DND-41 (cell line): ENCODE data around the gene MSI2.
A peak's percentile ranks its signal among the peaks of the same experiment; 100 is the strongest.

Source experiments
- ATAC-seq: fragments of 200-7000 bp; cut with Tn5 transposase; 3 replicates; pipeline ENCODE4 v1.9.1; 2021; ENCODE audit warnings: low read depth; ENCODE audit not compliant: insufficient read depth
- DNase-seq: peaks from one replicate; pipeline ENCODE4 v3.0.0-alpha.2; 2020
- H2AFZ ChIP-seq: 2 replicates; pipeline ENCODE4 v1.6.0; 2012; ENCODE audit warnings: low read depth, low read length
- H3K27ac ChIP-seq: 2 replicates; pipeline ENCODE4 v1.5.1; 2012; ENCODE audit warnings: low read length, inconsistent platforms
- H3K27me3 ChIP-seq: fragments of 200-600 bp; sonication (generic); 2 replicates; pipeline ENCODE4 v1.6.0; 2012; ENCODE audit warnings: low read length, mild to moderate bottlenecking, inconsistent platforms; ENCODE audit not compliant: insufficient read depth, poor library complexity
- H3K36me3 ChIP-seq: 2 replicates; pipeline ENCODE4 v1.5.1; 2012; ENCODE audit warnings: low read length, inconsistent platforms; ENCODE audit not compliant: insufficient read depth
- H3K4me1 ChIP-seq: 2 replicates; pipeline ENCODE4 v1.5.1; 2012; ENCODE audit warnings: mild to moderate bottlenecking, low read length; ENCODE audit not compliant: insufficient read depth
- H3K4me2 ChIP-seq: 2 replicates; pipeline ENCODE4 v1.6.0; 2012; ENCODE audit warnings: mild to moderate bottlenecking, moderate library complexity, low read length, inconsistent platforms; ENCODE audit not compliant: insufficient read depth
- H3K4me3 ChIP-seq, 2 experiments: fragments of 200-600 bp in 1 of 2; shearing (Covaris generic) in 1 of 2; 2 replicates each; pipeline ENCODE4 v1.5.1; 2012 to 2016; ENCODE audit warnings: inconsistent platforms in 2 of 2, low read length in 2 of 2, mild to moderate bottlenecking in 2 of 2, low read depth in 1 of 2, moderate library complexity in 1 of 2
- H3K79me2 ChIP-seq: 2 replicates; pipeline ENCODE4 v1.6.0; 2012; ENCODE audit warnings: low read length, inconsistent platforms; ENCODE audit not compliant: insufficient read depth
- H3K9ac ChIP-seq: 2 replicates; pipeline ENCODE4 v1.6.0; 2012; ENCODE audit warnings: low read depth, mild to moderate bottlenecking, inconsistent platforms, low read length, moderate library complexity
- H3K9me3 ChIP-seq: 2 replicates; pipeline ENCODE4 v1.5.1; 2012; ENCODE audit warnings: low read length, moderate library complexity, mild to moderate bottlenecking, inconsistent platforms; ENCODE audit not compliant: insufficient read depth, severe bottlenecking
- H4K20me1 ChIP-seq: 2 replicates; pipeline ENCODE4 v1.6.0; 2012; ENCODE audit warnings: low read length; ENCODE audit not compliant: insufficient read depth
- EZH2 ChIP-seq: IDR thresholded peaks from 3 replicates; pipeline ENCODE4 v1.6.1; 2012; ENCODE audit warnings: borderline replicate concordance, low read depth, mild to moderate bottlenecking, moderate library complexity, low read length, inconsistent platforms; ENCODE audit not compliant: severe bottlenecking
- TF ChIP-seq, protein P1 (sequence below): IDR thresholded peaks from 2 replicates; pipeline ENCODE4 v1.5.1; 2012; ENCODE audit warnings: borderline replicate concordance, low read length, moderate library complexity, mild to moderate bottlenecking; ENCODE audit not compliant: poor library complexity, severe bottlenecking; ENCODE audit errors: extremely low read depth

The MSI2 gene

GRCh38 chr17:57634713-57635465, 378.6 kb downstream of the MSI2 start:
- TF ChIP-seq, protein P1, sequence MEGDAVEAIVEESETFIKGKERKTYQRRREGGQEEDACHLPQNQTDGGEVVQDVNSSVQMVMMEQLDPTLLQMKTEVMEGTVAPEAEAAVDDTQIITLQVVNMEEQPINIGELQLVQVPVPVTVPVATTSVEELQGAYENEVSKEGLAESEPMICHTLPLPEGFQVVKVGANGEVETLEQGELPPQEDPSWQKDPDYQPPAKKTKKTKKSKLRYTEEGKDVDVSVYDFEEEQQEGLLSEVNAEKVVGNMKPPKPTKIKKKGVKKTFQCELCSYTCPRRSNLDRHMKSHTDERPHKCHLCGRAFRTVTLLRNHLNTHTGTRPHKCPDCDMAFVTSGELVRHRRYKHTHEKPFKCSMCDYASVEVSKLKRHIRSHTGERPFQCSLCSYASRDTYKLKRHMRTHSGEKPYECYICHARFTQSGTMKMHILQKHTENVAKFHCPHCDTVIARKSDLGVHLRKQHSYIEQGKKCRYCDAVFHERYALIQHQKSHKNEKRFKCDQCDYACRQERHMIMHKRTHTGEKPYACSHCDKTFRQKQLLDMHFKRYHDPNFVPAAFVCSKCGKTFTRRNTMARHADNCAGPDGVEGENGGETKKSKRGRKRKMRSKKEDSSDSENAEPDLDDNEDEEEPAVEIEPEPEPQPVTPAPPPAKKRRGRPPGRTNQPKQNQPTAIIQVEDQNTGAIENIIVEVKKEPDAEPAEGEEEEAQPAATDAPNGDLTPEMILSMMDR = no peak
- TF ChIP-seq EZH2 = no peak
- Histone ChIP-seq H3K79me2 (peaks cover 15% of the 10 kb centered on the region), H3K4me2 (no peak overlapping the region), H4K20me1 (0 out of 2 replicates have a peak, but pooled peaks cover 4% of the 10 kb centered on the region), H3K36me3 (peaks cover 100% of the 10 kb centered on the region), H3K27me3 (no peaks in the 10 kb centered on the region), H3K4me1 (no peaks in the 10 kb centered on the region), H3K27ac (peak overlapping the region; percentile 24), H3K4me3 (no peak overlapping the region), H3K9me3 (no peaks in the 10 kb centered on the region), H2AFZ (no peak overlapping the region), H3K9ac (no peak overlapping the region)
- DNase-seq (no peak), ATAC-seq (no peak)

DNA sequence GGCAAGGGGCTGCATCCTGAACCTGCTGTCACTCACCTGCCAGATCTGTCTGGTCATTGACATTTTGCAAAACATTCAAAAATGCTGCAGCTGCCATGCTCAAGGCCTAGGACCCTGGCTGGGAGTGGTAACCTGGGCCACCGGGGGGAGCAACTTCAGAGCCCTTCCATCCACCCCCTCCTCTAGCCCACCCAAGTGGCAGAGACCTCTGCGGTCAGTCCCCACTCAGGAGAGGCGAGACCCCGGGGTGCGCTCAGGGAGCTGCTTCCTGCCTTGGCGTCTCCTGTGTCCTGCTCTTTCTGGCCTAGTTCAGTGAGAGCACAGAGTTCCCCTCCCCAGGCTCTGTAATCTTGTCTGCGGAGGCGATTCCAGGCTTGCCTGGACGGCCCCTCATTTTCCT, 380.0 kb downstream of the MSI2 start:
- ATAC-seq = no peak
- Histone ChIP-seq H3K27ac (peak overlapping the region; percentile 50), H3K4me1 (no peaks in the 10 kb centered on the region), H3K4me3 (no peak overlapping the region), H3K79me2 (peaks cover 17% of the 10 kb centered on the region), H3K9me3 (no peaks in the 10 kb centered on the region), H3K36me3 (peaks cover 100% of the 10 kb centered on the region), H4K20me1 (0 out of 2 replicates have a peak, but pooled peaks cover 4% of the 10 kb centered on the region), H3K27me3 (no peaks in the 10 kb centered on the region), H3K9ac (no peak overlapping the region), H3K4me2 (no peak overlapping the region), H2AFZ (no peak overlapping the region)
- DNase-seq = no peak
- TF ChIP-seq EZH2 = no peak
- TF ChIP-seq, protein P1 = no peak

DNA sequence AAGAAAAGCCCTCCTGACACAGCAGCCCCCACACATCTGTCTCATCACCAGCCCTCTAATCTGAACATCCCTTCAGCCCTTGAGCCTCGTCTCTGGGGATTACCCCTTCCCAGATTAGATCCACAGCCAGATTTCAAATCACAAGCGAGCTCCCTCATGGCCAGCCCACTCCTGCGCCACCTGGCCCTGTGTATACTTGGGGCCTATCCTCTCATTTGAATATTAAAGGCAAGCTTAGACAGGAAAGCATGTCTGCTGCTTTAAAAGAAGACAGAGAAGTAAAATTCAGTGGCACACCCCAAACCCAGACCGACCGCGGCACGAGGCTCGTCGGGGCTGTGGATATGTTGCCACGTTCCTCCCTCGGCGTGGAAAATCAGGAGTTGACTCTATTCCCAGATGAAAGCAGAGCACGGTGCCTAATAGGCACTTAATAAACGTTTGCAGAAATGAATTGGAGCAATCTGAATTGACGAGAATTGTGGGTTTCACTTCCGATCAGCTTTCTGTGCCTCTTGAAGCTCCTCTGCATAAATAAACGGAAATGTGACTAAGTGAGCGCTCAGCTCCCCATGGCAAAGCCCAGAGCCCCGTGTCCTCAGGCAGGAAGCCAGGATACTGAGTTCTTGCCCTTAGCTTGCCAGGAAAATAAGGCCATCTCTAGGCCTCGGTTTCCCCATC, 380.8 kb downstream of the MSI2 start:
- Histone ChIP-seq H3K27ac (peak overlapping the region; percentile 30), H3K4me1 (no peaks in the 10 kb centered on the region), H3K36me3 (peaks cover 100% of the 10 kb centered on the region), H3K79me2 (peaks cover 20% of the 10 kb centered on the region), H3K27me3 (no peaks in the 10 kb centered on the region), H2AFZ (no peak overlapping the region), H3K4me2 (no peak overlapping the region), H4K20me1 (0 out of 2 replicates have a peak, but pooled peaks cover 4% of the 10 kb centered on the region), H3K9ac (no peak overlapping the region), H3K9me3 (no peaks in the 10 kb centered on the region), H3K4me3 (no peak overlapping the region)
- no peak for DNase-seq
- ATAC-seq = no peak
- TF ChIP-seq EZH2 = no peak
- TF ChIP-seq, protein P1 = no peak
